OCI-LY3 (cell line): Measurements from ENCODE around the gene DCAF8L2.

Experiments
- H2AFZ ChIP-seq: fragments of 200-600, 300-600 bp; shearing (Covaris generic); 2 replicates; pipeline ENCODE4 v1.6.0; 2014; ENCODE audit warnings: antibody characterized with exemption, low read depth, low read length
- H3K27ac ChIP-seq: fragments of 200-600, 300-600 bp; sonication (generic); 2 replicates; pipeline ENCODE4 v1.5.1; 2014; ENCODE audit warnings: mild to moderate bottlenecking, low read length, moderate library complexity, mixed read lengths
- H3K27me3 ChIP-seq: fragments of 200-600, 300-600 bp; sonication (generic); 2 replicates; pipeline ENCODE4 v1.6.1; 2014; ENCODE audit warnings: low read depth, low read length, mixed read lengths
- H3K36me3 ChIP-seq: fragments of 200-600, 300-600 bp; sonication (generic); replicated peaks from 2 replicates; pipeline ENCODE3; 2014; ENCODE audit warnings: low read depth, low read length, mixed read lengths
- H3K4me1 ChIP-seq: fragments of 300-600, 200-600 bp; sonication (generic); 2 replicates; pipeline ENCODE4 v1.6.1; 2014; ENCODE audit warnings: low read length, mixed read lengths
- H3K4me2 ChIP-seq: fragments of 200-600, 300-600 bp; sonication (generic); 2 replicates; pipeline ENCODE4 v1.6.1; 2014; ENCODE audit warnings: low read length, mixed read lengths
- H3K4me3 ChIP-seq: fragments of 300-600, 200-600 bp; sonication (generic); 2 replicates; pipeline ENCODE4 v1.5.1; 2014; ENCODE audit warnings: antibody characterized with exemption, mild to moderate bottlenecking, low read length, moderate library complexity
- H3K79me2 ChIP-seq: fragments of 300-600, 200-600 bp; shearing (Covaris generic); 2 replicates; pipeline ENCODE4 v1.6.1; 2014; ENCODE audit warnings: mild to moderate bottlenecking, low read length, mixed read lengths
- H3K9ac ChIP-seq: fragments of 300-600, 200-600 bp; shearing (Covaris generic); 2 replicates; pipeline ENCODE4 v1.6.0; 2014; ENCODE audit warnings: mild to moderate bottlenecking, low read length, moderate library complexity
- H3K9me3 ChIP-seq: fragments of 200-600, 300-600 bp; shearing (Covaris generic); 2 replicates; pipeline ENCODE4 v1.6.1; 2014; ENCODE audit warnings: low read length, mixed read lengths; ENCODE audit not compliant: insufficient read depth
- H4K20me1 ChIP-seq: fragments of 200-600, 300-600 bp; sonication (generic); 2 replicates; pipeline ENCODE4 v1.6.1; 2016; ENCODE audit warnings: low read length, mixed read lengths; ENCODE audit not compliant: insufficient read depth
- CTCF ChIP-seq: fragments of 200-600, 300-600 bp; sonication (generic); IDR thresholded peaks from 2 replicates; pipeline ENCODE4 v1.5.1; 2014; ENCODE audit warnings: antibody characterized with exemption, low read length, low read depth
- EZH2phosphoT487 ChIP-seq: fragments of 200-600 bp; shearing (Covaris generic); IDR thresholded peaks from 2 replicates; pipeline ENCODE4 v1.6.1; 2018; ENCODE audit warnings: antibody characterized with exemption, mixed run types, low read depth

DCAF8L2 gene

GRCh38 chrX:27706526-27706925 is 116.4 kb downstream of the DCAF8L2 start:
- Histone ChIP-seq H3K9ac (no peak overlapping the region), H3K79me2 (no peaks in the 10 kb centered on the region), H3K36me3 (no peaks in the 10 kb centered on the region), H3K4me1 (peaks cover 6% of the 10 kb centered on the region; the same call in 1 of the 2 replicates), H4K20me1 (no peaks in the 10 kb centered on the region), H2AFZ (no peak overlapping the region), H3K9me3 (no peaks in the 10 kb centered on the region), H3K4me3 (no peak overlapping the region), H3K4me2 (no peak overlapping the region), H3K27me3 (no peaks in the 10 kb centered on the region), H3K27ac (no peak overlapping the region)
- TF ChIP-seq EZH2phosphoT487, result no peak

GRCh38 chrX:27715610-27716009 is 125.5 kb downstream of the DCAF8L2 start:
- no peak overlapping the region for H3K4me2 ChIP-seq
- H3K27me3 ChIP-seq, result no peaks in the 10 kb centered on the region
- H3K36me3 ChIP-seq, result no peaks in the 10 kb centered on the region
- no peaks in the 10 kb centered on the region for H3K79me2 ChIP-seq
- no peak overlapping the region for H3K9ac ChIP-seq
- no peaks in the 10 kb centered on the region for H3K9me3 ChIP-seq
- no peaks in the 10 kb centered on the region for H4K20me1 ChIP-seq
- no peak overlapping the region for H2AFZ ChIP-seq
- H3K4me1 ChIP-seq, result no peaks in the 10 kb centered on the region
- H3K4me3 ChIP-seq, result no peak overlapping the region
- H3K27ac ChIP-seq, result no peak overlapping the region
- TF ChIP-seq EZH2phosphoT487 (no peak), CTCF (no peak)

- Histone ChIP-seq H3K27ac (no peak overlapping the region), H3K4me2 (no peak overlapping the region), H3K27me3 (no peaks in the 10 kb centered on the region), H2AFZ (no peak overlapping the region), H3K79me2 (no peaks in the 10 kb centered on the region), H3K4me1 (no peaks in the 10 kb centered on the region), H3K9ac (no peak overlapping the region), H3K4me3 (no peak overlapping the region), H3K9me3 (no peaks in the 10 kb centered on the region), H4K20me1 (no peaks in the 10 kb centered on the region), H3K36me3 (no peaks in the 10 kb centered on the region)
- no peak for TF ChIP-seq EZH2phosphoT487
- TF ChIP-seq CTCF, result no peak
Measured at GRCh38 chrX:27728291-27728690, 138.1 kb downstream of the DCAF8L2 start.

- no peak overlapping the region for H3K4me3 ChIP-seq
- no peaks in the 10 kb centered on the region for H3K9me3 ChIP-seq
- H3K4me1 ChIP-seq, result no peaks in the 10 kb centered on the region
- H3K36me3 ChIP-seq, result no peaks in the 10 kb centered on the region
- no peak overlapping the region for H3K4me2 ChIP-seq
- no peak for TF ChIP-seq EZH2phosphoT487
- no peak for TF ChIP-seq CTCF
- no peaks in the 10 kb centered on the region for H3K79me2 ChIP-seq
- no peaks in the 10 kb centered on the region for H3K27me3 ChIP-seq
- H4K20me1 ChIP-seq, result no peaks in the 10 kb centered on the region
- H2AFZ ChIP-seq, result no peak overlapping the region
- H3K9ac ChIP-seq, result no peak overlapping the region
- H3K27ac ChIP-seq, result no peak overlapping the region
Measured at GRCh38 chrX:27731962-27732361, 141.8 kb downstream of the DCAF8L2 start.

GRCh38 chrX:27735914-27736313 is 145.8 kb downstream of the DCAF8L2 start:
- Histone ChIP-seq H2AFZ (no peak overlapping the region), H3K27me3 (no peaks in the 10 kb centered on the region), H3K79me2 (no peaks in the 10 kb centered on the region), H3K27ac (no peak overlapping the region), H4K20me1 (no peaks in the 10 kb centered on the region), H3K9ac (no peak overlapping the region), H3K4me1 (no peaks in the 10 kb centered on the region), H3K9me3 (no peaks in the 10 kb centered on the region), H3K36me3 (no peaks in the 10 kb centered on the region), H3K4me2 (no peak overlapping the region), H3K4me3 (no peak overlapping the region)
- TF ChIP-seq CTCF (no peak), EZH2phosphoT487 (no peak)
